KG1 (cell line): Measurements from ENCODE around the gene BANF1.

ENCODE experiments used
- DNase-seq: peaks from one replicate; lab custom pipeline; 2025; lab: John Stamatoyannopoulos, UW

The BANF1 gene

DNA sequence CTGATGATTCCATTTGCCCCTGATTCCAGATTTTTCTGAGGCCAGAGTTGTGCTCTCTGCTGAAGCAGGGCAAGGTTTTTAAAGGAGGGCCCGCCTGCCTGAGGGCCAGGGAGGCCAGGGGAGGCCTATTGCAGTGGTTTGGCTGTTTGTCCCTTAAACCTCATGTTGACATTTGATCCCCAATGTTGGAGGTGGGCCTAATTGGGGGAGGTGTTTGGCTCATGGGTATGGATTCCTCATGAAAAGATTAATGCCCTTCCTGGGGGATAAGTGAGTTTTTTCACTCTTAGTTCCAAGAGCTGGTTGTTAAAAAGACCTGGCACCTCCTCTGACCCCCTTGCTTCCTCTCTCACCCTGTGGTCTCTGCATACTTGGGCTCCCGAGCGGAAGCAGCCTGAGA is 37.5 kb downstream of the BANF1 start:
- no peak for DNase-seq

DNA sequence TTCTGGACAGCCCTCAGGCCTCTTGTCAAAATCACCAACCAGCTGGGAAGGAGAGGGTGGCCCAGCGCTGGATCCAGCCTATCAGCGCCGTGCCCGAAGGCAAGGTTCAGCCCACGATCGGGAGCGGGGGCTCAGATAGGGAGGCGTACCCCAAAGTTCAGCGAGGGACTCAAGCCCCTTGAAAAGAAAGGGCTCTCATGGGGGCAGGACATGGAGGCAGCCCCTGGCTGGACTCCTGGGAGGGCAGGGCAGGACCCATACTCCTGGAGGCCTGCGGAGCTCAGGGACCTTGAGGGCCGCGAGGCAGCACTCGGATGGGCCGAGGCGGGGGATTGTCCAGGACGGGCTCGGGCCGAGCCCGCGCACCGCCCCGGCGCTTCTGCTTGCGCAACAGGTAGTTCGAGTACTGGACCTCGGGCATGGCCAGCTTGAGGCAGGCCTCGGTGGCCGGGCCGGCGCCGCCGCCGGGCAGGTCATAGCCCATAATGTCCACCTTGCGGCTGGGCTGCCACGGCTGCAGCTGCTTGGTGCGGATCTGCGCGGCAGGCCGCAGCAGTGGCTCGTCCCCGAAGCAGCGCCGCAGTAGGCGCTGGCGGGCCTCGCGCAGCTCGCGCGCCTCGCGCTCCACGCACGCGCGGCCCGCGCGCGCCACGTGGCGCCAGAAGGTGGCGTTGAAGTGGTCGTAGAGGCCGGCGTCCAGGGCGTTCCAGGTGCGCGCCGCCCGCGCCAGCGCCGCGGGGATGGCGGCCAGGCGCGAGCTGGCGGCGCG is 40.1 kb downstream of the BANF1 start:
- no peak for DNase-seq

DNA sequence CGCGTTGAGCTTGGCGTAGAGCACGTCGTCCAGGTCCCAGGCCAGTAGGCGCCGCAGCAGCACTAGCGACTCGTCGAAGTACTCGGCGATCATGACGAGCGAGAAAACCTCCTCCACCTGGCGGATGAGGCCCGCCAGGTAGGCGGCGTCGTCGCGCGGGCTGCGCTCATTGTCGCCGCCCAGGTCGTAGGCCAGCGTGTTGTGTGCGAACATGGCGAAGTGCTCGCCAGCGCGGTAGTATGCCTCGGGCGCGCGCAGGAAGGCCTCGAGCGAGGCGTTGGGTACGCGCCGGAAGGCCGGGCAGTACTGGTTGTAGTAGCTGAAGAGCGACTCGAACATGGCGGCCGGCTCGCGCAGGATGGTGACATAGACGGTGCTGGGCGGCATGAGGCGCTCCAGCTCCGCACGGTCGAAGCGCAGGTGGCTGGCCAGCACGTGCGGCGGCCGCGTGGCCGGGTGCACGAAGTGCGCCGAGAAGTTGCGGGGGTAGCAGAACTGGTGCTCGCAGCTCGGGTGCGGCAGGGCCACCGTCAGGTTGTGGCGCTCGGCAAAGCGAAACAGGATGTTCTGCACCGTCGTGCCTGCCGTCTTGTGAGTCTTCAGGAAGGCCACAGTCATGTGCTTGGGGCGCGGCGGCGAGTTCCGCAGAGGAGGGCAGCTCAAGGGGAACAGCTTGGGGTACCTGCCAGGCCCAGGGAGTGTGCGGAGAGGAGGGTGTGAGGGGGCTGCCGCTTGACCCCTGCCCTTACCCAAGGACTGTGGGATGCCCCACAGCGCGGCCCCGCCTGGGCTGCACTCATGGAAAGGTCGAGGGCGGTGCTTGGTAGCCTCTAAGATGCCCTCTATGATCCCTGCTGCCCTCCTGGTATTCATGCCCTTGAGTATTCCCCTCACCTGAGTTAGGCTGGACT is 40.9 kb downstream of the BANF1 start:
- no peak for DNase-seq

DNA sequence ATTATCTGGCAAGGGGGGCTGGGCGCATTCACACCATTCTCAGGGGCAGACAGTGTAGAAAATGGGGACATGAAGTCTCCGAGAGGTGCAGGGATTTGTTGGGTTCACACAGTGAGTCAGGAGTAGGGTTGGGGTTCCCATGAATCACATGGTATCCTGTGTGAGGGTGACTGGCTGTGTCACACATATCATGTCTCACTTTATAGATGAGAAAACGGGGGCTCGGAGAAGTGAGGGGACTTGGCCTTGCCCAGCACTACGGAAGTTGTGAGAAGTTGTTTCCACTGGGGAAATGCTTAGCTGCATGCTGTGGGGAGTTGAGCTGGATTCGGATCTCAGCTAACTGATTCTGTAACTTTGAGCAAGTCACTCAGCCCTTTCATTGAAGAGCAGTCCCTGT is 42.5 kb downstream of the BANF1 start:
- no peak for DNase-seq

DNA sequence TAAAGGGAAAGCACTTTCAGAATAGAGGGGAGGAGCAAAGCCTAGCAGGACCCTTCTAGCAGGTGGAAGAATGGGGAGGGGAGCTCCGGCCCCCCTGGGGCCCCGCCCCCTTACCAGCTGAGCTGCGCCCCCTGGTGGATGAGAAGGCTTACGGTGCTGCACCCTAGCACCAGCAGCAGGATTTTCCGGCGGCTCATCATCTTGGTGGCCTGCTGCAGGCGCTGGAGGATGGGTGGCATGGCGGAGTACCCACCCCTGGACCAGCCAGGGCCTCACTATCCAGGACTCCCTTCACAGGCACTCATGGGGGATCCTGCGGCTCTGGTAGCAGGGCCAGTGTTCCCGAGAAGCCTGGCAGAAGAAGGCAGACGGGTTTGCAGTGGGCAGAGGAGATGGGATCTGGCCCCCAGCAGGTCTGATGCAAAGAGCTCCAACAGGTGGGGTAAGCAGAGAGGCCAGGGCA is 42.9 kb downstream of the BANF1 start:
- peak; percentile 80 for DNase-seq

DNA sequence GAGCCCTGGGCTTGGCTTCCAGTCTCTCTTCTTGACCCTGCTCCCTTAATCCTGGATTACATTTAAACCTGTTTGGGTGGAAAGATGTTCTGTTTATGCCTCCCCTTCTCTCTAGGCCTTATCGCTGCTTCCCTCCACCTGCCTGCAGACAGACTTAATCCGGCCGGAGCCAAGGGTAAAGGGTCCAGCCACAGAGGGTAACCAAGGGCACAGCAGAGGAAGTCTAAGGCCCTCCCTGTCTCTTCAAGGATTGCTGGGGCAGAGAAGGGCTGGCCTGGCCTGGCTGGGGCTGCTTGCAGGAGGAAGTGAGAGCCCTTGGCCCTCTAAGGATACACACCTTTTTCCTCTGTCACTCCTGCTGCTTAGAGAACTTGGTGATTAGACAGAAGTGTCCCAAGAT is 44.6 kb downstream of the BANF1 start:
- DNase-seq: no peak

DNA sequence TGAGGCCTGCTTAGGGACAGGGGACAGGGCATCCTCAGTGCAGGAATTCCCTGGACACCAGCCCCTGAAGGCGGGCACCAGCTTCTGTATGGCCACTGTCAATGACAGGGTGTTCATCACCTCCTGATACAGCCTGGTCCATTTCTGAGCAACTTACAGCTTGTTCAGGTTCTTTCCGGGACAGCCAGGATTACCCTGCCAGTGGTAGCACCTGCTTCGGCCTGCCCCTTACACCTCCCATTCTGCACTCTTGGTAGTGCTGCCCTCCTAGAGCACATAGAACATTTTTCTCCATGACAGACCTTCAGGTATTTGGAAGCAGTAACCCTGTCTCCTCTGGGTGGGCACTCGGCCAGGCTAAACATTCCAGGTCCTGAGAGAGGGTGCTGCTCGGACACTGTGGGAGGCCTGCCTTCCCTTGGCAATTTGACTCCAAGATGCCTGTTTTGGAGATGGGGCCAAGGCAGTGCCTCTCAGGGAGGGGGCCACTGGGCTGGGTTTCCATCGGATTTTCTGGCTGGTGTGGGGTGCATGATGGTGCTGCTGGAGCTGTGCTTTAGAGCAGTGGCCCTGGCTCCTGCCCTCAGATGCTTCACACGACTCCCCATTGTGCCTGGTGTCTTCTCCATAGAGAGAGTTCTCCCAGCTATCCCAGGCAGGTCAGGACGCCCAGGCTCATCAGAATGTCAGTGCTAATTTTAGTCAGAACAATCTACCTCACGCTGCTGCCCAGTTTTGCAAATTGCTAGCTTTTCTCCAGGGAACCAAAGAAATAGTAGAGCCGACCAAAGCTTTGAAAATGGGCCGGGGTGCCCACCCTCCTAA is 45.5 kb downstream of the BANF1 start:
- no peak for DNase-seq

DNA sequence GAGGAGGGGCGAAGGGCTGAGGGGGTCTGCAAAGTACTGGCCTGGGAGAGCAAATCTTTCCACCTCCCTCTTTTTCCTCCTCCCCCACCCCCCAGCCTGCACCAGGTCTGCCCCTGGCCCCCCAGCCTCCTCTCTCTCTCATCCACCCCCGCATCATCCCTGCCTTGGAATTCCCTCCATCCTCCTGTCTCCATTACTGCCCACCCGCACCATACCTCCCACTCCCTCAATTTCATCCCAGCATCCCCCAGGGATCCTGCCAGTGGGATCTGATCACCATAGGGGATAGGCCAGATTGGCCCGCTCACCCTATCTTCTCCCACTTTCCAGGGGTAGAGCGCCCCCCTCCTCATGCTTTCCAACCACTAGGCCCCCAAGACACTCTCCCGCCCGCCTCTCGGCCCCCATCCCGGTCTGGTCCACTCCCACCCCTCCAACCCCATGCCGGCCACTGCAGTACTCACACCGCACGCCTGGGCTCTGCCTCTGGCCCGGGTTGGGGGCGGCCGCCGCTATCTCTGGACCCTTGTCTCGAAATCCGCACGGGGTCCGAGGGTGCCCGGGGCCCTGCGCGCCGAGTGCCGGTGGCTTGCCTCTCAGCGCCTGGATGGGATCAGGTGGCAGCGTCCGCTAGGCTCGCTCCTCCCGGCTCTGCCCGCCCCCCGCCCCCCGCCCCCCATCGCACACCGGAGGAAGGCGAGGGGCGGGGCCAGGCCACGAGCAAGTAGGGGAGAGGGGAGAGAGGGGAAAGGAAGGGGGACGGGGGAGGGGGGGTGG is 46.4 kb downstream of the BANF1 start, which contains the start of gene GAL3ST3:
TSS of gene GAL3ST3 (minus strand) at position 615 of the 777 bp plus-strand sequence. CDS start 3,746 bp downstream, outside the sequence.
- DNase-seq: no peak

DNA sequence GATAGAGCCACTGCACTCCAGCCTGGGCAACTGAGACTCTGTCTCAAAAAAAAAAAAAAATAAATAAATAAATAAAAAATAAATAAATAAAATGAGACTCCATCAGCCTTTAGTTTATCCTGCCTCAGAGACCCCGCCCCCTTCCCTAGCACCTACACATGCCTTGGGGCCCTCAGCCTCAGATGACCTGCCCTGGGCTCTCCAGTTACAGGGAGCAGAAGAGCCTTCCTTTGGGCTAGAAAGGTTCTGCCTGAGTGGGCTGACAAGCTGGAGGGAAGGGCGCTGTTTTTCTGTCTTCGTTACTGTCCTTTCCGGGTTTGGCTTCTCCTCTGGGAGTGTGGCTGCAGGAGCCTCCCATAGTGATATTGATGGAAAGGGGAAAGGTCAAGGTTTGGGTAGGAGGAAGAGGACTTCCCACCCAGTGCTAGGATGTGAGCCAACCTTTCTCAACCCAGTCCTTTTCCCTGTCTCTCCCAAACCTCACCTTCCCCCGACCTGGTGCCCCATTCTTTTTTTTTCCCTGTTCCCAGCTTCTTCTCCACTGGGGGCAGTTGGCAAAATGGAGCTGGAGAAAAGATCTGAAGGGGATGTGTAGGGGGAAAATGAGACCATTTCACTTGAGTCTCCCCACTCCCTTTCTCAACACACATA is 48.4 kb downstream of the BANF1 start:
- no peak for DNase-seq

DNA sequence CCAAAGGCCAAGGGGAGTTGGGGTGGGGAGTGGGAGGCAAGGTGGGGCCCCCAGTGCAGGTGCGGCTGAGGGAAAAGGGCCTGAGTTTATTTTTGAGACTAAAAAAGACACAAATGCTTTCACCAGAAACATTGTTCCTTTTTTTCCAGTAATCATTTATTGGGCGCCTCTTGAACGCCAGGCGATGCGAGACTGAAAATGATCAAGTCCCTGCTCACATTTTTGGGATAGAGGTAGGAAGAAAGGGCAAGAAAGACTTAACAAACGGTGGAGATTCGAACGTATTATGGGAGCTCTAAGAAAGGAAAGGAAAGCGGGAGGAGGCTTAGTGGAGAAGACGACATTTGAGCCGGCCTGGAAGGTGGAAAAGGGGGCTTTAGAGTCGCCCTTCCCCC is 49.1 kb downstream of the BANF1 start:
- no peak for DNase-seq

DNA sequence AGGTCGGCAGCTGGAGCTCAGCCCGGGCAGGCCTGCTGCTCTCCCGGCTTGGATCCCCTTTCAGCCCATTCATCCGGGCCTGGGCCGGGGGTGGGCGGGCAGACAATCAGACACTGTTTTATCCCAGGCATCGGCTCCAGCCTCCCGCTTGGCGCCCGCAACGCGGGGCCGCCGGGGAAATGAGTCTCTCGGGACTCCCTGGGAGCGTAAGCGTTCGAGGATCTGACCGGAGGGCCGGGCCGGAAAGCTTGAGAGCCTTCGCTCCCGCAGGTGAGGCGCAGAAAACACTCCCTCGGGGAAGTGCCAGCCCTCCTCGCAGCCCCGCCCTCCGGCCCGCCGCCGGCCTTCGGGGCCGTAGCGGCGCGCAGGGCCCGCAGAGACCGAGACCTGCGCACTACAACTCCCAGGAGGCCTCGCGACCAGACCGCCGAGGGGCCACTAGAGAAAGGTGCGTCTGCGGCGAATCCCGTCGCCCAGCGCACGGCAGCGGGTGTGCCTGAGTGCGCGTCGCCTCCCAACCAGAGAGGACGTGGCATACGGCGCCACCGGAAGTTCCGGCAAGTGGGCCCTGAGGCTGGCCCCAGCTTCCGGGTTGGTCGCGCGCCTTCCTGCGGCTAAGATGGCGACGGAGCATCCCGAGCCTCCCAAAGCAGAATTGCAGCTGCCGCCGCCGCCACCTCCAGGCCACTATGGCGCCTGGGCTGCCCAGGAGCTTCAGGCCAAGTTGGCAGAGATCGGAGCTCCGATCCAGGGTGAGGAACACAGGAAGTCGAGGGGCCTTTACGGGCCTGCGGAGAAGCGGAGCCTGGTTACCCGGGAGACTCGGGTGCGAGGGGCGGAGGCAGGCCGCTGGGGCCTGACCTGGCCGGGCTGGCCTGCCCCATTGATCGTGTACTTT is 49.7 kb downstream of the BANF1 start, which contains the start of gene SF3B2:
TSS of gene SF3B2 (plus strand) at position 599 of the 898 bp plus-strand sequence. CDS start at position 620, 21 bp downstream.
- DNase-seq: peak; percentile 99

DNA sequence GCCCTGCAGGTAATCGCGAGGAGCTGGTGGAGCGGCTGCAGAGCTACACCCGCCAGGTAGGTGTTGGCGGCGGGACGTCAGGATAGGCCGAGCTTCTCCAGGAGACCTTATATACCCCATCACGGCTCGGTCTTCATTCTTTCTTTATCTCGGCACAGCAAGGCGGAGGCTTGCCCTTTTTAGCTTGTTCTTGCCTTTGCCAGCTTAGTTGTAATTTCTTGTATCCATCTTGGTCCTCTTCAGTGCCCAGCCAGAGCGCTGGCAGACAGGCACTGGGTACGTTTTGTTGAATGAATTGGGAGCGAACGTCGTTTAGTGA is 50.3 kb downstream of the BANF1 start:
- DNase-seq: no peak
